Stimulated activated CD8-positive, alpha-beta memory T cell treated with anti-CD3 and anti-CD28 coated beads, Interleukin-2, amount 100 ng/mL, for 48 hours (primary cell): Measurements from ENCODE around the gene ZCCHC14.

Experiments
- DNase-seq, 2 donors: peaks; one replicate each; pipeline ENCODE4 v3.0.0-alpha.2; 2020; ENCODE audit warnings: low read depth in 2 of 2

The ZCCHC14 gene

GRCh38 chr16:87492721-87493607 lies at the start of gene ZCCHC14:
Gene ZCCHC14 (minus strand): TSS chr16:87493024. CDS start chr16:87492238, 786 bp downstream.
- peak; percentile 99 for DNase-seq

- DNase-seq: no peak
Measured at GRCh38 chr16:87541872-87542234, 49.0 kb upstream of the ZCCHC14 start.

GRCh38 chr16:87541147-87541871 lies 48.5 kb upstream of the ZCCHC14 start:
- DNase-seq: no peak

- no peak for DNase-seq
Measured at GRCh38 chr16:87540897-87541146, 48.0 kb upstream of the ZCCHC14 start.

- DNase-seq: no peak
Measured at GRCh38 chr16:87540072-87540896, 47.5 kb upstream of the ZCCHC14 start.

- no peak for DNase-seq
Measured at GRCh38 chr16:87539113-87539512, 46.3 kb upstream of the ZCCHC14 start.

GRCh38 chr16:87538594-87538993 lies 45.8 kb upstream of the ZCCHC14 start:
- DNase-seq: no peak

GRCh38 chr16:87538160-87538559 lies 45.3 kb upstream of the ZCCHC14 start:
- no peak for DNase-seq

- DNase-seq: no peak
Measured at GRCh38 chr16:87536795-87537142, 43.9 kb upstream of the ZCCHC14 start.

- DNase-seq: no peak
Measured at GRCh38 chr16:87535855-87536794, 43.3 kb upstream of the ZCCHC14 start.

- DNase-seq: no peak
Measured at GRCh38 chr16:87535457-87535854, 42.6 kb upstream of the ZCCHC14 start.

- DNase-seq: no peak
Measured at GRCh38 chr16:87534751-87535150, 41.9 kb upstream of the ZCCHC14 start.

- no peak for DNase-seq
Measured at GRCh38 chr16:87534030-87534653, 41.3 kb upstream of the ZCCHC14 start.

GRCh38 chr16:87533061-87533460 lies 40.2 kb upstream of the ZCCHC14 start:
- DNase-seq: no peak

GRCh38 chr16:87531418-87531817 lies 38.6 kb upstream of the ZCCHC14 start:
- DNase-seq: no peak

GRCh38 chr16:87528690-87529579 lies 36.1 kb upstream of the ZCCHC14 start:
- DNase-seq: no peak

- DNase-seq: no peak
Measured at GRCh38 chr16:87527055-87527724, 34.4 kb upstream of the ZCCHC14 start.

GRCh38 chr16:87526238-87526947 lies 33.6 kb upstream of the ZCCHC14 start:
- DNase-seq: no peak

- DNase-seq: no peak
Measured at GRCh38 chr16:87525352-87525751, 32.5 kb upstream of the ZCCHC14 start.
